Measurements from ENCODE around the gene MGAT4B.

DNA sequence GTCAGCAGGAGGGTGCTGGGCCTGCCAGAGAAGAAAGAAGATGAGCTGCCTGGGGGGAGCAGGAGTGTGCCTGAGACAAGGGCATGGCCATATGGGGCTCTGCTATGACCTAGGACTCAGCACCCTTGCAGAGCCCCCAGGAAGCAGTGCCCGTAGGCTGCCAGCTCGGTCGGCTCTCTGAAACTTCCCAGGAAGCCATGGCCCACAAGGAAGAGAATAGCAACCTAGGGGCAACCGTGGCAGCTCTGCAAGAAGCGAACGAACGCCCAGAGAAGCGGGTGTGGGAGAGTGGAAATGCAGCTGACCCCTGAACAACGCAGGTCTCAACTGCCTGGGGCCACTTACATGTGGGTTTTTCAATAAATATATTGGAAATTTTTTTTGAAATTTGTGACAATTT is 23.5 kb downstream of the MGAT4B start:
- TF ChIP-seq POLR2A (IDR thresholded peaks at IDR 0.05), result no peak
- TF ChIP-seq EP300 (IDR thresholded peaks at IDR 0.05), result no peak
- TF ChIP-seq, protein P1, sequence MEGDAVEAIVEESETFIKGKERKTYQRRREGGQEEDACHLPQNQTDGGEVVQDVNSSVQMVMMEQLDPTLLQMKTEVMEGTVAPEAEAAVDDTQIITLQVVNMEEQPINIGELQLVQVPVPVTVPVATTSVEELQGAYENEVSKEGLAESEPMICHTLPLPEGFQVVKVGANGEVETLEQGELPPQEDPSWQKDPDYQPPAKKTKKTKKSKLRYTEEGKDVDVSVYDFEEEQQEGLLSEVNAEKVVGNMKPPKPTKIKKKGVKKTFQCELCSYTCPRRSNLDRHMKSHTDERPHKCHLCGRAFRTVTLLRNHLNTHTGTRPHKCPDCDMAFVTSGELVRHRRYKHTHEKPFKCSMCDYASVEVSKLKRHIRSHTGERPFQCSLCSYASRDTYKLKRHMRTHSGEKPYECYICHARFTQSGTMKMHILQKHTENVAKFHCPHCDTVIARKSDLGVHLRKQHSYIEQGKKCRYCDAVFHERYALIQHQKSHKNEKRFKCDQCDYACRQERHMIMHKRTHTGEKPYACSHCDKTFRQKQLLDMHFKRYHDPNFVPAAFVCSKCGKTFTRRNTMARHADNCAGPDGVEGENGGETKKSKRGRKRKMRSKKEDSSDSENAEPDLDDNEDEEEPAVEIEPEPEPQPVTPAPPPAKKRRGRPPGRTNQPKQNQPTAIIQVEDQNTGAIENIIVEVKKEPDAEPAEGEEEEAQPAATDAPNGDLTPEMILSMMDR (IDR thresholded peaks at IDR 0.05), result no peak
